HG03442 (cell line): Measurements from ENCODE around the gene ZNF536.
"Not testable (repeated sequence)": the region's sequence is repeated elsewhere in the genome, so short reads cannot be mapped to it uniquely, and the experiment has no call there.

ENCODE experiments used
- ATAC-seq: cut with Tn5 transposase; IDR thresholded peaks from one replicate; pipeline ENCODE4 v1.9.1; 2021; ENCODE audit warnings: mild to moderate bottlenecking, moderate library complexity; ENCODE audit not compliant: unreplicated experiment

ZNF536 gene

DNA sequence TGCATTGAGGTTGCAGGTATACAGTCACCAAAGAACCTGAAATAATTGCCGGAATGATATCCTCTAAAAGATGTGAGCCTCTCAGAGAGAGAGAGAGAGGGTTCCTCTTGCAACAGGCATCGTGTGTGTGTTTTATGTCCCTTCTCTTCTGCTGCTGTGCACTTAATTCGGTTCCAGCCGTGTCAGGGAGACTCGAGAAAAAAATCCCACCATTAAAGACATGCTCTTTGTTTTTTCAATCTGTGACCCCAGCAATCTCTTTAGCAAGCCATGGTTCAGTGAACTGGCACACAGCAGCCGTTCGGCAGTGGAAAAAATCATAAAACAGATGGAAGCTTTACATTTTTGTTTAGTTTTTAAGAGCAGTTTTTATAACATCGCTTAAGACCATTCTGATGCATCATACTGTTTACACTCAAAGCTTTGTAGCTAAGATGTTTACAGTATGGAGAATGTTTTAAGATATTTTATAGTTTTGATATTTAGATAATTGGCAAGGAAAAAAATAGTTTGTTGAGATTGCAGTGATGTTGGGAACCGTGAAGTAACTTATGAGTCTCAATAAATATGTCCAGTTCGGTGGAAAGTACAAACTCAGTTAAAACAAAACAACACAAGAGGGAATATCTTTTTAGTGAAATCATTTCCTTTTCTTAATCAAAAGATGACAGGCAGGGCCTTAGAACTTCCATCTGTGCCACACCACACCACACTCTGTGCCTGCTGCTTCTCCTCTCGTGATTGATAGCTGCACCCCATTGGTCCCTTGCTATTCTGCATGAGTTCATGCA, 31.2 kb upstream of the ZNF536 start:
- no peak for ATAC-seq

DNA sequence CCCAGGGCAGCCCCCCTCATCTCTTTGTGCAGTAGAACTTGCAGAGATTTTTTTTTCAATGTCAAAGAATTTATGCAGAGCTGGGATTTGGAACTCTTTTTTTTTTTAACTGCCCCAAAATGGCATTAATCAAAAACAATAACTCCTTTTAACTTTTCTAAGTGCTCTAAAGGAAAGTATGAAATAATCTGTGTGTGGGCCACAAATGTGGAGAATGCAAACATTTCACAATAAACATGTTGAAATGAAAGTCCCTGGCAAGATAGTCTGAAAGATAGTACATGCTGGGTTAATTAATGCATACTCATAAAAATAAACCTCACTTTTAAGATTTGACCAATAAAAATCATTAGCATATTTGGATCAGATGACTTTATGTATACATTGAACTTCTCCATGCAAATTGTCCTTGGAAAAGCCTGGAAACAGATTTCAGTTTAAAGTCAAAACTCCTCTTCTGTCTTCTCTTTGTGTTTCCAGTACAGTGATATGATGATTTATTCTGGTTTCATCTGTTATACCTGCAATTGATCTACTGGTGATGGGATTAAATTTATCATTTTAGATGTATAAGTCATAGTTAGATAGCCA, 30.5 kb upstream of the ZNF536 start:
- no peak for ATAC-seq

DNA sequence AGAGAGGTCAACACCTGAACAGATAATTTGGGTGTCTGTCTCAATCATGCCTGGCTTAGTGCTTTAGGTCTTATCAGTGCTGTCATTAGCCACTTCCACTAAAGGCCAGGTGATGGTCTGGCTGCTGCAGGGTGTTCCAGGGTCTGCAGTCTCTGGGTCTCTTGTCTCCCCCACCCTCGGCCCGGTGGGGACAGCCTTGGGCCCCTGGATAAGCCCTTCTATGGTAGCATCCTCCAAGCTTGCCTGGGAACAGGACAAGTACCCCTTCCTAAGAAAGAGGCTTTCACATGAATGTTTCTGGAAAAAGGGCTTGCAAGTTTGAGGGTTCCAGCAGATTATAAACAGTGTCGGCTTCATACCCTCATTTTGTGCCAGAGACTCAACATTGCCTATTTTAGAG, 29.3 kb upstream of the ZNF536 start:
- ATAC-seq = no peak

GRCh38 chr19:30344446-30345425, 27.4 kb upstream of the ZNF536 start:
- no peak for ATAC-seq

GRCh38 chr19:30345686-30346085, 26.5 kb upstream of the ZNF536 start:
- ATAC-seq = no peak

GRCh38 chr19:30346468-30346867, 25.7 kb upstream of the ZNF536 start:
- not testable (repeated sequence) for ATAC-seq

DNA sequence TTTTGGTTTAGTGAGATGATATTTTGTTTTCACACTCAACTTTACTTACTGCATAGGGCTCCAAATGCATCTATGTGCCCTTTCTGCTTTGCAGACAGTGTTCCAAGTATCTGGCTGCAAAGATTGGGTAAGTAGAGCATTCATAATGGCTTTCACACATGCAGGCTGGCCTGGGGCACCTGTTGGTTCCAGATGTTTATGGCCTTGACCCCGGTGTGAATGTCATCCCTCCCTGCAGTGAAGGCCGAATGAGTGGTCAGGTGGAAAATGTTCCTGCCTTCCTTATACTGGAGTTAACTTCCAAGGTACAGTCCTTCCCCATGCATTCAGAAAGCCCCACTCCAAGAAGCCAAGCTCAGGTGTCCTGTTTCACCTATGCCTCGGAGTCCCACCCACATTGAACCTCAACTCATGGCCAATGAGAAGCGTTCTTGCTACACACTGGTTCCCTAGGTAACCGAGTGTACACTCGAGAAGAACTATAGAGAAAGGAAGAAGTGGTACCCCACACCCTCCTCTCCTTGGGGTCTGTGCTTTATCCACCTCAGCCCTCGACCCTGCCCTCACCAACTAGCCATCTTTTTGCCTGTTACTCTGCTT, 23.0 kb upstream of the ZNF536 start:
- ATAC-seq = no peak

- ATAC-seq = no peak
Measured at GRCh38 chr19:30350692-30351663, 21.2 kb upstream of the ZNF536 start.

GRCh38 chr19:30351774-30352173, 20.4 kb upstream of the ZNF536 start:
- ATAC-seq = no peak

DNA sequence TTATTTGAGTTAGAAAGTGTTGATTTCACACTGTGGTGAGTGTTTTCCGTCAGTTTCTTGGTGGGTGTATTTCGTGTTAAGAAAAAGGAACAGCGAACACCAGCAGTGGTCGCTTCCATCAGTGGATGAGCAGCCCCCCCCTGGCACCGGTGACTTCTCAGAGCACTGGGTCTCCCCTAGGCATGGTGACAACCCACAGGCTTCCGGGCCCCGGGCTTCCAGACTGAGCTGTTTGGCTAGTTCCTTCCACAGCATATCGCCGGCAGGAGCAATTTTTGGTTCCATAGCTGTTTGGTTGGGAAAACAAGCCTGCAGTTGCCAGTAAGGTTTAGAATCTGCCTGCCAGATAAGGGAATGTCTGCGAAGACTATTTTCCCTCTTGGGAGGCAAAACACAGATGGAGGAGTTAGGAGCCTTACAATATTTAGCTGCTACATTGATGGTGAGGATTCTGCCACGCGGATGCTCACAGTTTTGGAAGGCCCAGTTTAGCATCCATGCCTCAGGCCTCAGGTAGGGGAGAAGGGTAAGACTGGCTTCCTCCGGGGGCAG, 18.7 kb upstream of the ZNF536 start:
- ATAC-seq = no peak

DNA sequence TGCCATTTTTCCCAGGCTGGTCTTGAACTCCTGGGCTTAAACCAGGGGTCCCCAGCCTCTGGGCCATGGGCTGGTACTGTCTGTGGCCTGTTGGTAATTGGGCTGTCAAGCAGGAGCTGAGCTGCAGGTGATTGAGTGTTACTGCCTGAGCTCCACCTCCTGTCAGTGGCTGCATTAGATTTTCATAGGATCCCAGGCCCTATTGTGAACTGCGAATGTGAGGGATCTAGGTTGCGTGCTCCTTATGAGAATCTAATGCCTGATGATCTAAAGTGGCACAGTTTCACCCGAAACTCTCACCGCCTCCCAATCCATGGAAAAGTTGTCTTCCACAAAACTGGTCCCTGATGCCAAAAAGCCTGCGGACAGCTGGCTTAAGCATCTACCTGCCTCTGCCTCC, 16.6 kb upstream of the ZNF536 start:
- no peak for ATAC-seq

DNA sequence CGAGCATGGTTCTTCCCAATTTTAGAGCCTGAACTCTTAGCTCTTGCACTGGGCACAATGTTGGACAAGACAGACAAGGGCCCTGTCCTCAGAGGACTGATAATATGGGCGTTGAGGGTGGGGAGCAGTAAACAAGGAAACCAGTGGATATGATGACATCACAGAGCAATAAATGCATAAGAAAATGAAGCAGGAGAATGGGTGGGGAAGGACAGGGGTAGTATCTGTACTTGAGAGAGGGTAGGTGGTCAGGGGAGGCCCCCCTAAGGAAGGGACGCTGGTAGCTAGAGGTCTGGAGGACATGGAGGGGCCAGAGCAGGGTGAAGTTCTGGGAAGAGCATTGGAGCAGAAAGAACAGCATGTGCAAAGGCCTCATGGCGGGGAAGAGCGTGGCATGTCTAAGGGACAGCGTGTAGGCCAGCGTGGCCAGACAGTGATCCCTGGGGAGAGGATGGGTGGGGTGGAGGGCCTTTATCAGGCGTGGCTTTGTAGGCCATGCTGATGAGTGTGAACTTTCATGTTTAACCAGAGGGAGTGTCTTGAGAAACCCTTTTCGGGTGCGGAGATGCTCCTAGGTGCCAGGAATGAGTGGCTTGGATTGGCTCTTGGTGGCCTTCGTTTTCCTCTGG, 15.1 kb upstream of the ZNF536 start:
- ATAC-seq = no peak

DNA sequence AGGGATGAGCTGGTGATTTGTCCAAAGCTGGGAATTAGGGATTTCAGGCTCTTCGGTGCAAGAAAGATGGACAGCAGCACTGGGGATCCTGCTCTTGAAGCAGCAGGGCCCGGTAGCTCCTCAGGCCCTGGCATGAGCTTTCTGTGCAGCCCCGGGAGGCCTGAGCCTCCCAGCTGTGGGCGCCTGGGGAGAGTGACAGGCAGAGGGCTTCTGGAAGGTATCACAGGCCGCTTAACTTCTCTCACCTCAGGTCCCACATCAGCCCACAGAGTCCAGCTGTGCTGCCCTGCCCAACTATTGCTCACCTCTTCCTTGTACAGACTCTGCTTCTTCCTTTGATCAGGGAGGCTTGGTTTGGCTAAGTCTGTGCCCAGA, 14.6 kb upstream of the ZNF536 start:
- ATAC-seq = no peak

GRCh38 chr19:30358319-30358718, 13.9 kb upstream of the ZNF536 start:
- ATAC-seq = no peak

DNA sequence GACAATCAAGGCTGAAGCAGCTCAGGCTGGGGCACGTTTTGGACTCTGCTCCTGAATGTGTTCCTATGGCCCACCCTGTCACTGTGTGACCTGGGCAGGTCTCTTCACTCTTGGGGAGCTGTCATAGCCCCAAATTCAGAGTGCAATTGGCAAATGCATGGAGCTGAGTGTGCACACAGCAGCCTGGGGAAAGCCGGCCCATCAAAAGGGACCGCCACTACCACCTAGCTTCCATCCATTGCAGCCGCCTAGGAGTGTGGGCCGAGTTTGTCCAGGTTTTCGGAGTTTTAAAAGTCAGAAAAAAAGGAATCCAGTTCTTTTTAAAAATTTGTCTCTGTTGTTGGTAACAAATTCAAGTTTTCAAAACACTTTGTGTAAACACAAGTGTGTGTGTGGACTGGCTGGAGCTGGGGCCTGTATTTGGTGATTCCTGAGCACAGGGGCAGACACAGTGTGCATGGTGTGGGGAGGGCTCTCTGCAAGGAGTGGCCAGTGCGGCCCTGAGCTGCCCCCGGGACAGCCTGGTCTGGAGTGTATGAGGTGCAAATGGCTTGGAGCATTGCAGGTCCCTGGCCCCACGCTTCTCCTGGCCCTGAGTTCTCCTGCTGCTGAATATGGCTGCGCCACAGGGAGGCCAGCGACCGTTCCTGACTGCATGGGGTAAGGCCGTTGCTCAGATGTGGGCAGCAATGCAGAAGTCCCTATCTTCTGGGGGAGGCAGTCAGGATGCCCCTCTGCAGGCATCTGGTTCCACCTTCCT, 13.2 kb upstream of the ZNF536 start:
- no peak for ATAC-seq

DNA sequence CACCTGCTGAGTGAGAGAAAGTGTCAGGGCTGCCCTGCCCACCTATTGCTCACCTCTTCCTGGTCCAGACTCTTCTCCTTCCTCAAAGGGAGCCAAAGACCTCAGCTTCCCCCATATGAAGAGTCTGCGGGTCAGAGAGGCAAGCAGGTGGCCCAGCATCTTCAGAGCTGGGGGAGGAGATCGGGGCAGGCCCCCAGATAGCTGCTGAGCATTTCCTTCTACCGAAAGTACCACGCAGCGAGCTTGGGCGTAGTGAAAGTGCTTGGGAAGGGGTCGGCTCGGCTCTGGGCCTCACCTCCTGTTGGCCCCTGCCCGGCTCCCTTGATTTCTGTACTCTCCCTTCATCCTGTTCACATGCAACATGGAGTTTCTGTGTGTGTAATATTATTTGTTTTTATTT, 12.2 kb upstream of the ZNF536 start:
- no peak for ATAC-seq

DNA sequence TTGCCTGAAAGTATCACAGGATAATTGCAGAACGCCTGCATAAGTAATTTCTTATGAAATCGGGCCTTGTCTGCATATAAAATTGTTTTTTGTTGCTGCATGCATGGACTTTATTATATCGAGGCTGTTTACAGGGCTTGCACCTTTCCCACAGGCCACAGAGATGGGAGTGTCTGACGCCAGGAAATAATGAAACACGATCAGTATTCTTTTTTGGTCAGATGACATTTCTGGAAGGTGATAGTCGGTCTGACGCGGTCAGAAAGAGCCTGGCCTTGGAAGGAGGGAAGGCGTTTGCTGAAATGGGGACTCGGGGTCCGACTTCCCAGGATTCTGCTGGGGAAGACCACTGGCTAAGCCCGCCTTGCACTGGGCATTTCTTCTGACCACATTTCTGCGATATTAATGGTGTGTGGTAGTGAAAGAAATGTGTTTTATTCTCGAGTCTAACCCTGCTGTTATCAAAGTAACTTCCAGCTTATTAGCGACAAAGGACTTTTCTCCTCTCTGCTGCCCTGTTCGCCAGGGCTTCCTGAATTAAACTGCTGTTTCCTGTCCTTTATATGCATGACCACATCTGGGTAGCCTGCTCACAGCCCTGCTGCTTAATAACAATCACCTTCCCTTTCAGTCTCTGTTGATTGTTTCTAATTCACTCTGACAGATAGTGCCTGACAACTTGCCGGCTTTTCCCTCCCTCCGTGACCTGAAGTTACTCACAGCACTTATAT, 11.6 kb upstream of the ZNF536 start:
- ATAC-seq = no peak

DNA sequence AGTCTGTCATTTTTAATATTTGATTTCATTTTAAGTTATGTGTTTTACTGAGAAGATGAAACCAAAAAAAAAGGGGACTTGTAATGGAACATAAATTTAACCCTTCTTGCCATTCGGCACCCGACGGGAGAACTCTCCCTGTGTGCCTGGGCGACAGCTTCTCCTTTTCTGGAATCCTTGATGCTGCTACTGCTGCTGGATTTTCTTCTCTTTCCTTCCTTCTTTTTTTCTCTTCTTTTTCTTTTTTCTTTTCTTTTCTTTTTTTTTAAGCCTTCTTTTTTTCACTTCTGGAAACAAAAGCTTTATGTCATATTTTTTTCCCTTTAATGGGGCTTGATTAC, 11.1 kb upstream of the ZNF536 start:
- ATAC-seq = no peak
